ENCODE measurements around the gene KIF1C.
"Not testable (repeated sequence)": the region's sequence is repeated elsewhere in the genome, so short reads cannot be mapped to it uniquely, and the experiment has no call there.

The KIF1C gene

DNA sequence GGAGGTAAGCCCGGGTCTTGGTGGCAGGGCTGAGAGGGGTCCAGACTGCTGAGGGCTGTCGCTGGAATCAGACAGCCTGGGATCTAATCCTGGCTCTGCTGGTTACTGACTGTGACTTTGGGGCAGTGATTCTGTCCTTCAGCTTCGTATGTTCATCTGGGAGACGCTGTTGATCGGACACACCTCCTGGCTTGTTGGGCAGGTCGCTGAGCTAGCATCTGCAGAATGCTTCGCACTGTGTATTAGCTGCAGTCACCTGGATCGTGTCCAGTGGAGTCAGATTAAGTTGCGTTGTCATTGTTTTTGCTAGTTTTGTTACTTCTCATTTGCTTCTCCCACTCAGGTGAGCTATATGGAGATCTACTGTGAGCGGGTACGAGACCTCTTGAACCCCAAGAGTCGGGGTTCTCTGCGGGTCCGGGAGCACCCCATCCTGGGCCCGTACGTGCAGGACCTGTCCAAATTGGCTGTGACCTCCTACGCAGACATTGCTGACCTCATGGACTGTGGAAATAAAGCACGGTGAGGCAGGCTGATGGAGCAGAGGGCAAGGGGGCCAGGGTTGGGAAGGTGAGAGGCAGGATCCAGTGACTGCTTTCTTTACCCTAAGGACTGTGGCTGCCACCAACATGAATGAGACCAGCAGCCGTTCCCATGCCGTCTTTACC is 4.5 kb downstream of the KIF1C start:
- DNase-seq, result no peak

DNA sequence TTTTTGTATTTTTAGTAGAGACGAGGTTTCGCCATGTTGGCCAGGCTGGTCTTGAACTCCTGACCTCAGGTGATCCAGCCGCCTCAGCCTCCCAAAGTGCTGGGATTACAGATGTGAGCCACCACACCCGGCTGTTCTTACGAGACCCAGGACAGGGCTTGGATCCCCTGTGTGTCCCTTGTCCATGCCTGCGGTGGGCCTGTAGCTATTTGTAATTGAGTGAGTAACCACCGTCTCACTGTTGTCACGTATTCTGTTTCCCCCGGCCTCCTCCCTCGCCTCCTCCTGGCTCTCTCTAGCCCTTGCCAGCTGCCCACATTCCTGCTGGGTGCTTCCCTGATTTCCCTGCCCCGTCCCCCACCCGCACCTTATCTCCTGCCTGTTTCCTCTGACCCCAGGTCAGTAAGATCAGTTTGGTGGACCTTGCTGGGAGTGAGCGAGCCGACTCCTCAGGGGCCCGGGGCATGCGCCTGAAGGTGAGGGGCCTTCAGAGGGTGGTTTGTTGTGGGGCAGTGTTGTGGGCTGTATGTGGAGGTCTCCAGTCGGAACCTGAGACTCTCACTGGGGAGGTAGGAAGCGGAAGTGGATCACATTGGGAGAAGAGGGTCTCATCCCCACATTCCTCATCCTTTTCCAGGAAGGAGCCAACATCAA is 5.6 kb downstream of the KIF1C start:
- no peak for DNase-seq

DNA sequence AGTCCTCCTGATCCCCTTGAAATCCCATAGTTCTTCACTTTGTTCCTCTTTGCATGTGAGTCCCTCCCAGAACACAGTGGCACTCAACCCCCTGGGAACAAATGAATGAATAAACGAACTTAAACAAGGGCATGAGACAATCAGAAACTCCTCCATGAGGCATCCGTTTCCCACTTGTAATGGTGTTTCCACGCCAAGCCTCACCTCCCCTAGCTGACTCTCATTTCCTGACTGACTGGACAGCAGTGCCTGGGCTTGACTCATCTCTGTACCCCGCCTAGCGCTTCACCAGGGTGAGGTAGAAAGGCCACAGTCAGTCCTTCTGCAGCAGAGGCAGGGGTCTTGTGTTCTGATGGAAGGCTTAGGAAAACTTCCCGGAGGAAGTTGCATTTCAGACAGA is 14.2 kb downstream of the KIF1C start:
- peak; percentile 49 for DNase-seq

DNA sequence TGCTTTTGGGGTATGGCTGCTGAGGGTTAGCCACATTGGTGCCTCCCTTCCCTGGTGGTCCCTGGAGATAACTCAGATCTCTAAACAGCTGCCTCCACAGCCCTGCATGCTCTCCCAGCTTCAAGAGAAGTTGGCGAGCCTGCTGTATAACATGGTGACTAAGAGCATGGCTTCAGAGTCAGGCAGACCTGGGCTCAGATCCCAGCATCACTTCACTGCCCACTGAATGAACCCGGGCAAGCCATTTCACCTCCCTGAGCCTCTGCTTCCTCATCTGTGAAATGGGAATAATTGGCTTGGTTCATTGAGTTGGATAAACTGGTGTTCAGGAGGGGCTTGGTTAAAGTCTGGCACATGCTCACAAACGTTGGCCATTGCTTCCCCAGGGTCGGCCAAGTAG is 16.6 kb downstream of the KIF1C start:
- DNase-seq, result no peak

DNA sequence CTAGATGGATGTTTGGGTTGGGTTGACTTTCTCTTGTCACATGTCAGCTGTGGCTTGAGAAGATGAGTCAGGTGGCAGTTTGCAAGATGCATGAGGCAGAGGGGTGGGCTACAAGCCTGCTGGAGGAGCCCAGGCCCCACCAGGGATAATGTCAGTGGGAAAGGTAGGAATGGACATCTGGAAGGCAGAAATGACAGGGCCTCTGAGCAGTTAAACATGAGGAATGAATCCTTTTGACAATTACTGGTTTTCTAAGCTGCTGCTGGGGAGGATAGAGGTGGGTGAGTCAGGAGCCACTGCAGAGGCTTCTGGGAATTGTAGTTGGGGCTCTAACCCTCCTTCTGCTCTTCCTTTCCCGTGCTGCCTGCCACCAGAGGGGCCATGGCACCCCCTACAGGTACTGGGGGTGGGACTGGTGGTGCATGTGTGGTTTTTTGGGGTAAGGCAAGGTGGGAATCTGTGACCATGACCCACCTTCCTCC is 21.8 kb downstream of the KIF1C start:
- peak; percentile 65 for DNase-seq

DNA sequence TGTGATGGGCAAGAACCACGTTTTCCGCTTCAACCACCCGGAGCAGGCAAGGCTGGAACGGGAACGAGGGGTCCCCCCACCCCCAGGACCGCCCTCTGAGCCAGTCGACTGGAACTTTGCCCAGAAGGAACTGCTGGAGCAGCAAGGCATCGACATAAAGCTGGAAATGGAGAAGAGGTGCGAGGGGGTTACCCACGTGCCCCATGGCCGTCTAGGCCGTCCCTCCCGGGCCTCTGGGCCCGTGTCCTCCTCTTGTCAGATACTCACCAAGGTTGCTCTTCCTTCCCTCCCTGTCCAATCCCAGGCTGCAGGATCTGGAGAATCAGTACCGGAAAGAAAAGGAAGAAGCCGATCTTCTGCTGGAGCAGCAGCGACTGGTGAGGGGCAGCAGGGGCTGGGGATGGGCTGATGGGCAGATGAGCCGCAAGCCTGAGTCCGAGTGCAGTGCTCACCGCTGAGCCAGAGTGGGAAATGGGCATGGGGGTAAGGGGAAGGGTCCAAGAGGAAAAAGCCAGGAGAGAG is 22.8 kb downstream of the KIF1C start:
- no peak for DNase-seq

DNA sequence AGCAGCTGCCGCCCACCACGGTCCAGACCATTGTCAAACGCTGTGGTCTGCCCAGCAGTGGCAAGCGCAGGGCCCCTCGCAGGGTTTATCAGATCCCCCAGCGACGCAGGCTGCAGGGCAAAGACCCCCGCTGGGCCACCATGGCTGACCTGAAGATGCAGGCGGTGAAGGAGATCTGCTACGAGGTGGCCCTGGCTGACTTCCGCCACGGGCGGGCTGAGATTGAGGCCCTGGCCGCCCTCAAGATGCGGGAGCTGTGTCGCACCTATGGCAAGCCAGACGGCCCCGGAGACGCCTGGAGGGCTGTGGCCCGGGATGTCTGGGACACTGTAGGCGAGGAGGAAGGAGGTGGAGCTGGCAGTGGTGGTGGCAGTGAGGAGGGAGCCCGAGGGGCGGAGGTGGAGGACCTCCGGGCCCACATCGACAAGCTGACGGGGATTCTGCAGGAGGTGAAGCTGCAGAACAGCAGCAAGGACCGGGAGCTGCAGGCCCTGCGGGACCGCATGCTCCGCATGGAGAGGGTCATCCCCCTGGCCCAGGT is 24.5 kb downstream of the KIF1C start:
- no peak for DNase-seq

DNA sequence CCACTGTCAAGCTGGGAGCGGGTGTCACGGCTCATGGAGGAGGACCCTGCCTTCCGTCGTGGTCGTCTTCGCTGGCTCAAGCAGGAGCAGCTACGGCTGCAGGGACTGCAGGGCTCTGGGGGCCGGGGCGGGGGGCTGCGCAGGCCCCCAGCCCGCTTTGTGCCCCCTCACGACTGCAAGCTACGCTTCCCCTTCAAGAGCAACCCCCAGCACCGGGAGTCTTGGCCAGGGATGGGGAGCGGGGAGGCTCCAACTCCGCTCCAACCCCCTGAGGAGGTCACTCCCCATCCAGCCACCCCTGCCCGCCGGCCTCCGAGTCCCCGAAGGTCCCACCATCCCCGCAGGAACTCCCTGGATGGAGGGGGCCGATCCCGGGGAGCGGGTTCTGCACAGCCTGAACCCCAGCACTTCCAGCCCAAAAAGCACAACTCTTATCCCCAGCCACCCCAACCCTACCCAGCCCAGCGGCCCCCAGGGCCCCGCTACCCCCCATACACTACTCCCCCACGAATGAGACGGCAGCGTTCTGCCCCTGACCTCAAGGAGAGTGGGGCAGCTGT is 25.9 kb downstream of the KIF1C start:
- no peak for DNase-seq

DNA sequence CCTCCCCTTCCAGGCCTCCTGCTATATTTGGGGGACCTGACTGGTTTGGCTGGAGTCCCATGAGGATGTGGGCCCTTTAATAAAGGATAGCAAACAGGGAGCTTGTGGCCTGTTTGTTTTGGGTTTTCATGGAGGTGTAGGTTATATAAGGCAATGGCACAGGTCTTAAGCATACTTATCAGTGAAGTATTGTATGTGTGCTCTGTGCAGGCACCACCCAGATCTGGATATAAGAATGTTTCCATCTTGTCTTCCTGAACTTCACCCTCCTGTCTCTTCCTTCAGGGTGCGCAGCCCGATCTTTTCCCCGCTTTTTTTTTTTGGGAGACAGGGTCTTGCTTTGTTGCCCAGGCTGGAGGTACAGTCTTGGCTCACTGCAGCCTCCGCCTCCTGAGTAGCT is 26.9 kb downstream of the KIF1C start:
- DNase-seq, result no peak

DNA sequence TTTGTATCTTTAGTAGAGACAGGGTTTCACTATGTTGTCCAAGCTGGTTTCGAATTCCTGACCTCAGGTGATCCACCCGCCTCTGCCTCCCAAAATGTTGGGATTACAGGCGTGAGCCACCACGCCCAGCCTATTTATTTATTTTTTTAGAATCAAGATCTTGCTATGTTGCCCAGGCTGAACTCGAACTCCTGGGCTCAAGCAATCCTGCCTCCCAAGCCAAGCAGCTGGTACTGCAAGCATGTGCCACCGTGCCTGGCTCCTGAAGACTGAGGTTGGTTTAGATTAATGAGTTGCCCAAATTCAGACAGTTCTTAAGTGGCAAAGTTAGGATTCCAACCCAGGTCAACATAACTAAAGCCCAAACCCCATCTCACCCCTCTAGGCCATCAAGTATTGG is 29.5 kb downstream of the KIF1C start:
- no peak for DNase-seq

DNA sequence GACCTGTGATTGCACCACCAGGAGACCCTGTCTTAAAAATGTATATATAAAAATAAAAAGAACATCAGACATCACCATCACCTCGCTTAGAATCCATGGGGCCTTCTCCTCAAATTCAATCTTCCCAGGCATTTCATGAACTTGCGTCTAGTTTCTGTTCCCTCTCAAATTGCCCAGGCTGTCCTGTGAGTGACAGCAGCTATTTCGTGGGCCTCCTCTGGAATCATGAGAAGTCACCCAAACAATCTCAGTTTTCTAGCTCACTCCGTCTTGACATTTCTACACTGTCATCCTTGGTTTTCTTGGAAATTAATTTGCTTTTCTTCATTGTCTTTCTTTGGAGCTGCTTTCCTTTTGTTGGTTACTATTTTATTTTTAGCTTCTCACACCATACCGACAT is 30.2 kb downstream of the KIF1C start:
- DNase-seq, result no peak

DNA sequence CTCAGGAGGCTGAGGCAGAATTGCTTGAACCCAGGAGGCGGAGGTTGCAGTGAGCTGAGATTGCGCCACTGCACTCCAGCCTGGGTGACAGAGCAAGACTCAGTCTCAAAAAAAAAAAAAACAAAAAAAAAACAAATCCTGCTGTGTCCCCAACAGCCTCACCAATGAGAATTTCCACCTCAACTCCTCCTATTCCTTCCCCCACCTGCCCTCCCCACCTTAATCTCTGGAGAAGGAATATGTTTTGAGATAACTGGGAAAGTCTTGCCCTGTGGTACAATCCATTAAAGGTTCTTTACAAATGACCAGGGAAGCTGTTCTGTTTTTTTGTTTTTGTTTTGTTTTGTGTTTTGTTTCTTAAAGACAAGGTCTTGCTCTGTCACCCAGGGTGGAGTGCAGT is 32.4 kb downstream of the KIF1C start:
- not testable (repeated sequence) for DNase-seq

DNA sequence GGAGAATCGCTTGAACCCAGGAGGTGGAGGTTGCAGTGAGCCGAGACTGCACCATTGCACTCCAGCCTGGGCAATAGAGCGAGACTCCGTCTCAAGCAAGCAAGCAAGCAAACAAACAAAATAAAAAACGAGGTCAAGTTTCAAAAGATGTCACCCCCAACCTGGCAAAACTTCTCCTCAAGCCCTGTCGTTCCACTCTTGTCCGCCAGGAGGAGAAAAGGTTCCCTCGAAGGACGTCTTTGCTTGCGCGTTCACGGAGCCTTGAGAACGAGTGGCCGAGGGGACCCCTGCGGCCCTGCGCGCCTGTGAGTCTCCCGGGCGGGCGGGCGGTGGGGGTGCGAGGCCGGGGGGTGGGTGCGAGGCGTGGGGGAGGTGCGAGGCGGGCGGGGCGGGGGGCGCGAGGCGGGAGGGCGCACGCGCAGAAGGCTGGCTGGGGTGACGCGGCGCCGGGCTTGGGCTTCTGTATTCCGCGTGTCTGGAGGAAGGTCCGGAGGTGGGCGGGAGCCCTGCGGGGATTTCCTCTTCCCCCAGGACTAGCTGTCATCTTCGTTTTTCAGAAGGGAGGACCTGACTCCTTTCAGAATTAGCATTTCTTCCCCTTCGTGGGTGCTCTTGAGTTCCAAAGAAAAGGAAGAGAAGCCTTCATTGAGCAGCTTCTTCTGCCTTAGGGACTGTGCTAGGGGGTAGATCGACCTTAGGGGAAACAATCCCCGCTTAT is 33.8 kb downstream of the KIF1C start:
- DNase-seq, result peak; percentile 91

DNA sequence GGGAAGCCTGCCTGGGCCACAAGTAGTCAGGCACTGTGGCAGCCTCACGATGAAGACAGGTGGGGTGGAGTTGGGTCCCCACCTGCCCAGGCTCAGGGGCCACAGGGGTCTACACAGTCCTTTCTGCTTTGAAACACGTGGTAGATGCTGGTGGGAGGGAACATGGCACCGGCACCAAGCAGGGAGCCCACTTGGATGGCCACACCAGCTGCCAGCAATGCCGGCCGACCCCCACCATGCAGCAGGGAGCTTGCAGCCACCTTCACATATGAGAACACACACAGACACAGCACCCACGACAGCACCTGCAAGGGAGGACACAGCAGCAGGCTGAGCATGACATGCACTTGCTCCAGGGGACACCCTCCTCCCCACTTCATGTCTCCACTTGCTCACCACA is 35.1 kb downstream of the KIF1C start:
- no peak for DNase-seq

DNA sequence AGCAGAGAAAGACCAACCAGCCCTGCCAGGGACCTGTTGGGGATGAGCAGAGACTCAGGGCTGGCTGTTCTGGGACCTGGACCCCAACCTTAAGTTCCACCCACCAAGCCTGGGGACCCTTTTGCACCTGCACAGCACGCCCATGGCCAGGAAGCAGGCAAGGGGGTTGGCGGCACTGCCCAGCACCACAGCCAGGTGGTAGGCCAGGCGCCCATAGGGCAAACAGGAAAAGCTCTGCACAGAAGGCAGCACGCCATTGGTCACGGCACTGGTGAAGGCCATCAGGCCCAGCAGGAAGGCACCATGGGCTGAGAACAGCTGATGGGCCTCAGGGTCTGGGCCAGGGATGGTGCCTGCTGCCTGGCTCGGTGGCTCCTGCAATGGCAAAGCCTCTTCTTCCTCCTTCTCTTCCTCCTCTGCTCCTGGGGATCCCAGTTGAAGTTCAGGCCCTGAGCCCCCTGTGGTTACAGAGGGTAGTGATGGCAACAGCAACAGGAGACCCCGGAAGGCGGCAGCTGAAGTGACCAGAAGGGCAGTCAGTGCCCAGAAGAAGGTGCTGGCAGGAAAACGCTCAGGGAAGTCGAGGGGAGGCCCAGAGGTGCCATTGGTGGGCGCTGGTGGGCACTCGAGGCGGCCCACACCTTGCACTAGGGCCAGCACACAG is 35.7 kb downstream of the KIF1C start:
- no peak for DNase-seq

DNA sequence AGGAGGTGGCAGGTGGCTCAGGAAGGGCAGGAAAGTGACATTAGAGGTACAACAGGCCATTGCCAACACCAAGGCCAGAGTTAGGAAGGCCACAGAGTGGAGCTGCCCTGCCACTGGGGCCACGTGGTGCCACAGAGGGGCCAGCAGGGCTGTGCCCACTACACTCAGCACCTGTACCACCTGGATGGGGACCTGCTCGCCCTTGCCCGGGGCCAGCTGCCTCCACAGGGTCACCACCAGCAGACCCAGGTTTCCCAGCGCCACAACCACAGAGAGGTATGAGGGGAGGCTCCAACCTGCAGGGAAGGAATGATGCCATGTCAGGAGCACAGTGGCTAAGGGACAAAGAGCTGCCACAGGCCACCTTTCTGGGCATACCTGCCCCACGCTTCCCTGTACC is 36.3 kb downstream of the KIF1C start:
- DNase-seq, result no peak

DNA sequence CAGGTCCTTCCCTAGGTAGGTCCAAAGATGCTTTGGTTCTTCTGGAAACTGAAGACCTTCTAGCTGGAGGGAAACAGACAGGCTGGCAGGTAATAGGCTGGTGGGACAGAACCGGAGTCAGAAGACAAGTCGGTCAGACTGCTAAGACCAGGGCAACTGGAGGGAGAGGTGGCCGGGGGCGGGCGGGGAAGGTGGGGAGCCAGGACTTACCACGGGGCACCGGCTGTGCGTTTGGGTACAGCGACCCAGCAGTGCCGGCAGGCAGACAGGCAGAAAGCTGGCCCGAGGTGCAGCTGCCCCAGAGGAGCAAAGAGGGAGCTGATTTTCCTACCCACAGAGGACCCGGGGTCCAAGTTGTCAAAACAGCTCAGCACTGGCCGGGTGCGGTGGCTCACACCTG is 36.9 kb downstream of the KIF1C start:
- no peak for DNase-seq

DNA sequence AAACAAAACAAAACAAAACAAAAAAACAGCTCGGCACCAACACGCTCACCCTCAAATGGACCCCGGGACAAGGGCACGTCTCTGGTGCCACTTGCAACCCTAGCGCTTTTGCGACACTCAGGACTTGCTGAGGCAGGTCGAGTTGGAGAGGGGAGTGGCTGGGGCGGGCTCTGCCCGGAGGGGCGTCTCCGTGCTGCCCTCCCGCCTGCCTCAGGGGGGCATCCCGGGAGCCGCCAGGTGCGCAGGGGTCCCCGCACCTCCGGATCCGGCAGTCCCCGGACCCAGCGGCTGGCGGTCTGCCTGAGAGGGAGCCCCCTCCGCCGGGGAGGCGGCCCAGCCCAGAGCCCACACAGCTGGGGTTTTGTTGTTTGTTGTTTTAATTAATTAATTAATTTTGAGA is 37.6 kb downstream of the KIF1C start, which contains the start of gene SLC52A1:
Gene SLC52A1 (minus strand): TSS at position 112 of the 400 bp plus-strand sequence. CDS start 820 bp downstream, outside the sequence.
- no peak for DNase-seq

DNA sequence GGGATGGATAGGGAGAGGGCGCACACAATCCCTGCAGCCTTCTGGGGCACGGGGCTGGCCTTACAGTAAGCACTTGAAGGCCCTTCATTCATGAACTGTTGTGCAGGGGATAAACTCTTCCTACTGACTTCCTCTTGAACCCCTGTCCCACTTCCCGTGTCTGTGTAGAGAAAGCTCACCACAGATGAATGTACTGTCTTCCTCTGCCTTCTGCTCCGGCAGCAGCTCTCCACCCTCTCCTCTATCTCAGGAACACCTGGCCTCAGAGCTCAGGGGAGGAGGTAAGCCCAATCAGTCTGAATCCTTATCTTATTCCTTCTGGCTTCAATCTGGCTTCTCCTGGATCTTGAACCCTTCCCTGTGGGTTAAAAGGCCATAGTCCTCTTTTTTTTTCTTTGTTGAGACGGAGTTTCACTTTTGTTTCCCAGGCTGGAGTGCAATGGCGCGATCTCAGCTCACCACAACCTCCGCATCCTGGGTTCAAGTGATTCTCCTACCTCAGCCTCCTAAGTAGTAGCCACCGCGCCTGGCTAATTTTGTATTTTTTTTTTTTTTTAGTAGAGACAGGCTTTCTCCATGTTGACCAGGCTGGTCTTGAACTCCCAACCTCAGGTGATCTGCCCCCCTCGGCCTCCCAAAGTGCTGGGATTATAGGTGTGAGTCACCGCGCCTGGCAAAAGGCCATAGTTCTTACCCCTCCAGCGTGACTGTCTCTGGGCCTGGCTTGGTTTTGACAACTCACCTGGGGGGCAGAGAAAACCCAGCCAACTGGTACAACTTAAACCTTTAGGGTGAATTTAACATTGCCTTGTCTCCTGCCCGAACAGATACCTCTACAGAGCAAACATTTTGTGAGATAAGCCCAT is 44.6 kb downstream of the KIF1C start:
- no peak for DNase-seq

DNA sequence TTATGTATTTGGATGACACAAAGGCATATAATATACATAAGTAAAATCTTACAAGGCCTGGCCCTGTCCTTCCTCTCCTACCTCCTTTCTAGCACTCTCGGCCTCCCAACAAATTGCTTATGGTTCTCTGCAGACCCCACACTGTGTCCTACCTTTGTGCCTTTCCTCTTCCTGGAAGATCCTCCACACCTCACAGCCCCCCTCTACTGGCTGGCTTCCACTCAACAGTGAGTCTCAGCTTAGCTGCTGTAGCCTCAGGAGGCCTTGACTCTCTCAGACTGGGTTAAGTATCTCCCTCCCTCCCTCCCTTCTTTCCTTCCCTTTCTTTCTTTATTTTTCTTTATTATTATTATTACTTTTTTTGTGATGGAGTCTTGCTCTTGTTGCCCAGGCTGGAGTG is 45.8 kb downstream of the KIF1C start:
- no peak for DNase-seq

DNA sequence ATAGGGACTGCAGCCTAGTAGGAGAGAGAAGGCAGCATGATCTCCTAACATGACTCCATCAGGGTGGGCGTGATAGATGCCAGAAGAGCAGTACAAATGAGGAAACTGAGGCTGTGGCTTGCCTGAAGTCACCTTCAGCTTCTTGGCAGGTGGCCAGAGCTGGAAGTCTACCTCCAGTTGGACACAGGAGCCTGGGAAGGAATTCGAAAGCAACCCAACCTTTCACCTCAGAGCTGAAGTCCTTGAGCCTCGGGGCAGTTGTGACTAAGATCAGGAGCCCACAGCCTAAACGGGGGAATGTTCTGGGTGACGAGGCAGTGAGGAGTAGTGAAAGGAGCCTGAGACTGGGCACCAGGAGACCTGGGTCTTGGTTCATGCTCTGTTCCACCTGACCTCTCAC is 46.9 kb downstream of the KIF1C start:
- DNase-seq, result no peak

DNA sequence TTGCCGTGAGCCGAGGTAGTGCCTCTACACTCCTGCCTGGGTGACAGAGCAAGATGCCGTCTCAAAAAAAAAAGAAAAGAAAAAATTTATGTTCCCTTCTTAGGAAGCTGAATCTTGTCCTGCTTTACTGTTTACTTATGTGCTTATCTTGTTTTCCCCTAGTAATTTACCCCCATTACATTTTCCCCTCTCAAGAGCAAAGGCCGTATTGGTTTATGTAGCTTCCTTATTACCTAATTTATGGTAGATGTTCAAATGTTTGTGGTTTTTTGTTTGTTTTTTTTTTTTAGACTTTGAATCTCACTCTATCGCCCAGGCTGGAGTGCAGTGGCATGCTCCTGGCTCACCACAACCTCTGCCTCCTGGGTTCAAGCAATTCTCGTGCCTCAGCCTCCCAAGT is 47.7 kb downstream of the KIF1C start:
- no peak for DNase-seq

Data from stimulated activated CD8-positive, alpha-beta memory T cell treated with anti-CD3 and anti-CD28 coated beads, Interleukin-4, amount 100 ng/mL, for 48 hours (primary cell).